Suprapubic skin (tissue), 4 donors: ENCODE measurements around the gene UGT1A6. TPM values are rescaled to one million over a fixed set of nuclear protein-coding genes. Genes with fewer than 3 reads are reported as not detected.

ENCODE experiments used
- DNase-seq, 2 donors: peaks; one replicate each; pipeline ENCODE4 v3.0.0-alpha.2; 2019; ENCODE audit warnings: low spot score in 2 of 2
- H3K27ac ChIP-seq: fragments of 200-600 bp; sonication (generic); one replicate; pipeline ENCODE4 v1.5.1; 2019
- H3K27me3 ChIP-seq: fragments of 200-600 bp; sonication (generic); one replicate; pipeline ENCODE4 v1.5.1; 2019
- H3K36me3 ChIP-seq: fragments of 200-600 bp; sonication (generic); one replicate; pipeline ENCODE4 v1.5.1; 2019
- H3K4me1 ChIP-seq: fragments of 200-600 bp; sonication (generic); one replicate; pipeline ENCODE4 v1.5.1; 2019
- H3K4me3 ChIP-seq: fragments of 200-600 bp; sonication (generic); one replicate; pipeline ENCODE4 v1.5.1; 2019; ENCODE audit warnings: mild to moderate bottlenecking
- H3K9me3 ChIP-seq: fragments of 200-600 bp; sonication (generic); one replicate; pipeline ENCODE4 v1.5.1; 2019
- CTCF ChIP-seq, 2 donors: fragments of 200-600 bp in 1 of 2; fragments of 450-650 bp in 1 of 2; sonication (generic) in 1 of 2; IDR thresholded peaks; one replicate each; pipeline ENCODE4 v1.5.1; 2016 to 2019; ENCODE audit warnings: antibody characterized with exemption in 2 of 2, mild to moderate bottlenecking in 1 of 2, moderate library complexity in 1 of 2
- EP300 ChIP-seq: sonication (generic); formaldehyde crosslinking; IDR thresholded peaks from one replicate; pipeline ENCODE4 v1.6.1; 2017; ENCODE audit warnings: antibody characterized with exemption
- POLR2A ChIP-seq, 2 donors: fragments of 450-650 bp; IDR thresholded peaks; one replicate each; pipeline ENCODE4 v1.6.1; 2017; ENCODE audit warnings: antibody characterized with exemption in 2 of 2, mild to moderate bottlenecking in 2 of 2, moderate library complexity in 2 of 2
- POLR2AphosphoS5 ChIP-seq, 3 donors: sonication (generic); formaldehyde crosslinking; IDR thresholded peaks; one replicate each; pipeline ENCODE4 v1.6.1; 2017; ENCODE audit warnings: antibody characterized with exemption in 3 of 3
- WGBS: methylation state at CpG from one replicate; pipeline ENCODE4 v1.1.5; 2018; 5-methylcytosine and 5-hydroxymethylcytosine counted together
- total RNA-seq, 4 donors: library from RNA; depleted of rRNA; stranded (reverse); fragments of >200 nt; gene quantifications; one replicate each; pipeline ENCODE4 v1.1.0, GENCODE V29; 2016

Gene UGT1A6
- total RNA-seq, 4 donors from 2014 or later = 7.4 to 26.3 (median 19.5) TPM

DNA sequence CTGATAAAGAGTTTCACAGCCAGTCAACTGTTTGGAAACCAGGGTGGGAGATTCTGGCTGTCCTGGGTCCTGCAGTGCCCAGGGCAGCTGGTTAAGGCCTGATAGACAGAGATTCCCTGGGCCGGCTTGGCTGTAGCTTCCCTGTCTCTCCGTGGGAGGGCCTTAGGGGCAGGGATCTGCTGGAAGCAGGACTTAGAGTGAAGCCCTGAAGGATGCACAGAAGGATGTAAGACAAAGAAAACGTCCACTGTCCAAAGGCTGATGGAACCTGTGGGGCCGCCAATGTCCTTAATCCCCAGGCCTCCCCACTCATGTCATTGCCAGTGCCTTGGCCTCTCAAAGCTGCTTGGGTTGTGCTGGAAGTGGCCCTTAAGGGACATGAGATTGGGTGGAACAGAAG is 118.4 kb downstream of the UGT1A6 start:
- H3K27ac ChIP-seq = no peak overlapping the region
- no peaks in the 10 kb centered on the region for H3K9me3 ChIP-seq
- peak; percentile 33 to 43 for DNase-seq
- H3K4me3 ChIP-seq = no peak overlapping the region
- H3K36me3 ChIP-seq = no peaks in the 10 kb centered on the region
- peaks cover 12% of the 10 kb centered on the region for H3K27me3 ChIP-seq
- TF ChIP-seq POLR2AphosphoS5 (IDR thresholded peaks at IDR 0.05) = no peak
- no peak for TF ChIP-seq EP300
- TF ChIP-seq POLR2A (IDR thresholded peaks at IDR 0.05) = no peak
- WGBS = 88% methylated on average over 4 of the region's 4 CpGs
- no peaks in the 10 kb centered on the region for H3K4me1 ChIP-seq

- Histone ChIP-seq H3K27me3 (peaks cover 12% of the 10 kb centered on the region), H3K27ac (no peak overlapping the region), H3K4me1 (no peaks in the 10 kb centered on the region), H3K4me3 (no peak overlapping the region), H3K9me3 (no peaks in the 10 kb centered on the region), H3K36me3 (no peaks in the 10 kb centered on the region)
- no peak for TF ChIP-seq EP300
- WGBS = 91% methylated on average over 6 of the region's 8 CpGs
- DNase-seq = peak; percentile 16 to 37
These were observed 119.0 kb downstream of the UGT1A6 start for GRCh38 chr2:233811732-233812131.

- DNase-seq = peak; percentile 25 to 34
- 72% methylated on average over 3 of the region's 3 CpGs for WGBS
These were observed 120.8 kb downstream of the UGT1A6 start for GRCh38 chr2:233813236-233814055.

DNA sequence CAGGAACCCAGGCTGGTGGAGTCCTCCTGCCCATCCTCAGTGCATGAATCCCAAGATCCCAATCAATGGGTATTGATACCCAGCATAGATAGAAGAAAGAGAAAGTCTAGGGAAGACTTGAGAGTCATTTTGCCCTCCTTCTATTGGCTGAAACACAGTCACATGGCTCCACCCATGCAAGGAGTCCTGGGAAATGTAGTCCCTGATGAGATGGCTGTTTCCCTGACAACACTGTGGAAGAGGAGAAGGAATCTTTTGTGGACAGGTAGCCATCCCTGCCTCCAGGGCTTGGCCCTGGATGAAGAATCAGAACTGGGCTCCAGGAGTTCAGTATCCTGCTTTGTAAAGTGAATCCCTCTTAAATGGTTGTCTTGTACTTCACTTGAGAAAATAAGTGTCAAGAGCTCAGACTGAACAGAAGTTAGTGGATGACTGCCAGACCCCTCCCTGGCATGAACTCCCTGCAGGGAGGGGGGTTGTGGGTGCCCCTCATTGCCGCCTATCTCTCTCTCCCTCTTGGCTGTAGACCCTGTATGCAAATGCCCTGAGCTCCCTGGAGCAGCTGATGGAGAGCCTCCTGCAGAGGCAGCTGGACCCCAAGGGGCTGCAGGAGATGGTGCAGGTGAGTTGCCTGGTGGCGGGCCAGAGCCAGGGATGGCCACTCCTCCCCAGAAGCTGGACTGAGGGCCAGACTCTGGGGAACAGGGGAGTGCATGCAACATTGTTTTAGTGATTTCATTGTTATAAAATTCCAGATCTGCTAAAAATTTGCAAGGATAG is 121.6 kb downstream of the UGT1A6 start:
- Histone ChIP-seq H3K27me3 (peaks cover under 1% of the 10 kb centered on the region), H3K4me1 (no peaks in the 10 kb centered on the region), H3K4me3 (no peak overlapping the region), H3K36me3 (no peaks in the 10 kb centered on the region), H3K27ac (no peak overlapping the region), H3K9me3 (no peaks in the 10 kb centered on the region)
- DNase-seq = peak; percentile 26 to 58
- TF ChIP-seq POLR2AphosphoS5 (IDR thresholded peaks at IDR 0.05) = no peak
- TF ChIP-seq CTCF (IDR thresholded peaks at IDR 0.05) = no peak
- TF ChIP-seq EP300 = no peak
- TF ChIP-seq POLR2A (IDR thresholded peaks at IDR 0.05) = no peak
- WGBS = 42% methylated on average over 2 of the region's 2 CpGs

More at GRCh38 chr2:233813236-233814055, 120.8 kb downstream of the UGT1A6 start:
- no peaks in the 10 kb centered on the region for H3K4me1 ChIP-seq
- TF ChIP-seq EP300 = no peak
- no peak for TF ChIP-seq POLR2AphosphoS5 (IDR thresholded peaks at IDR 0.05)
- TF ChIP-seq POLR2A (IDR thresholded peaks at IDR 0.05) = no peak
- TF ChIP-seq CTCF (IDR thresholded peaks at IDR 0.05) = no peak
- H3K27ac ChIP-seq = no peak overlapping the region
- no peaks in the 10 kb centered on the region for H3K36me3 ChIP-seq
- H3K4me3 ChIP-seq = no peak overlapping the region
- no peaks in the 10 kb centered on the region for H3K9me3 ChIP-seq
- H3K27me3 ChIP-seq = peaks cover 8% of the 10 kb centered on the region

DNA sequence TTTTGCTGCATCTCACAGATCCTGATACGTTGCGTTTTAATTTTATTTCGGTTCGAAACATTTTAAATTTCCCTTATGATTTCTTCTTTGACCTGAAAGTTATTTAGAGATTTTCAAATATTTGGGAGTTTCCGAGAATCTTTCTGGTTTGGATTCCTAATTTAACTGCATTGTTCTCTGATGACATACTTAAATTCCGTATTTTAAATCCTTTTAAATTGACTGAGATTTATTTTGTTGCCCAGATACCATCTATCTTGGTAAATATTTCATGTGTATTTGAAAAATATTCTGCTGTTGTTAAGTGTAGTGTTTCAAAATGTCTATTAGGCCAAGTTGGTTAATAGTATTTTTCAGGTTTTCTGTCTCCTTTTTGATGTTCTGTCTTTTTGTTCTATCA is 123.2 kb downstream of the UGT1A6 start:
- H3K4me1 ChIP-seq = no peaks in the 10 kb centered on the region
- no peaks in the 10 kb centered on the region for H3K27me3 ChIP-seq
- no peak overlapping the region for H3K27ac ChIP-seq
- no peaks in the 10 kb centered on the region for H3K36me3 ChIP-seq
- WGBS = 70% methylated on average over 6 of the region's 6 CpGs
- TF ChIP-seq CTCF (IDR thresholded peaks at IDR 0.05) (no peak), POLR2AphosphoS5 (IDR thresholded peaks at IDR 0.05) (no peak), POLR2A (IDR thresholded peaks at IDR 0.05) (no peak), EP300 (no peak)
- no peaks in the 10 kb centered on the region for H3K9me3 ChIP-seq
- H3K4me3 ChIP-seq = no peak overlapping the region
- no peak for DNase-seq

DNA sequence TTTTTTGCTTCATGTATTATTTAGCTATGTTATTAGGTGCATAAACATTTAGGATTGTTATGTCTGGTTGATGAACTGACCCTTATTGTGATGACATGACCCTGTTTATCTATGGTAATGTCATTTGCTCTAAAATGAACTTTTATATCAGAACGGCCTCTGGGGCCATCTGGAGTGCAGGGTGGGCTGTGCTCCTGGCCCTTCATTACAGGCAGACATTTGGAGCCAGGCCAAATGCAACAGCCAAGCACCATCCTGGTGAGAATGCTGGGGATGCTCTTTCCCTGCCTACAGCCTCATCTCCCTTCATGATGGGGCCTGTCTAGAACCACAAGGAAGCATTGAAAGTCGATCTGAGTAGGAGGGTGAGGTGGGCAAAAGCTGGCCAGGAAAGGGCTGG is 123.6 kb downstream of the UGT1A6 start:
- H3K4me3 ChIP-seq = no peak overlapping the region
- WGBS = 52% methylated on average over 2 of the region's 2 CpGs
- H3K36me3 ChIP-seq = no peaks in the 10 kb centered on the region
- no peak overlapping the region for H3K27ac ChIP-seq
- no peaks in the 10 kb centered on the region for H3K9me3 ChIP-seq
- peak in 1 of 2 donors; percentile 28 for DNase-seq
- no peaks in the 10 kb centered on the region for H3K4me1 ChIP-seq
- no peaks in the 10 kb centered on the region for H3K27me3 ChIP-seq
- TF ChIP-seq POLR2A (IDR thresholded peaks at IDR 0.05) = no peak
- TF ChIP-seq EP300 = no peak
- TF ChIP-seq CTCF (IDR thresholded peaks at IDR 0.05) = no peak
- TF ChIP-seq POLR2AphosphoS5 (IDR thresholded peaks at IDR 0.05) = no peak
